BJ (cell line): Measurements from ENCODE around the gene TUBB4A. TPM values are rescaled to one million over a fixed set of nuclear protein-coding genes. Genes with fewer than 3 reads are reported as not detected.
"Not testable (repeated sequence)": the region's sequence is repeated elsewhere in the genome, so short reads cannot be mapped to it uniquely, and the experiment has no call there.

Experiments used
- CTCF ChIA-PET: fragments of 350-600 bp; formaldehyde crosslinking; extraction: SDS; loops from one replicate; lab custom pipeline; 2021; ENCODE audit warnings: antibody characterized with exemption, inconsistent platforms; lab: Yijun Ruan, JAX
- POLR2A ChIA-PET: fragments of 300-600 bp; sonication (Branson Sonifier 250); formaldehyde crosslinking; extraction: SDS; loops from one replicate; lab custom pipeline; 2021; ENCODE audit warnings: antibody characterized with exemption; lab: Charles Lee
- DNase-seq: peaks from one replicate; pipeline ENCODE4 v3.0.0-alpha.2; 2011; ENCODE audit warnings: low read depth
- H3K27me3 ChIP-seq: 2 replicates; pipeline ENCODE4 v1.6.0; 2011; ENCODE audit warnings: low read length; ENCODE audit not compliant: control insufficient read depth, insufficient read depth
- H3K36me3 ChIP-seq: 2 replicates; pipeline ENCODE4 v1.5.1; 2011; ENCODE audit warnings: low read length; ENCODE audit not compliant: control insufficient read depth, insufficient read depth
- H3K4me3 ChIP-seq: 2 replicates; pipeline ENCODE4 v1.5.1; 2011; ENCODE audit warnings: low read depth, mild to moderate bottlenecking, control low read depth, low read length
- CTCF ChIP-seq: IDR thresholded peaks from 2 replicates; pipeline ENCODE4 v1.5.1; 2011; ENCODE audit warnings: low read depth, mild to moderate bottlenecking, control low read depth, inconsistent platforms, low read length, moderate library complexity; ENCODE audit not compliant: insufficient read depth
- polyA plus RNA-seq: library from polyadenylated mRNA; depleted of rRNA; stranded (reverse); fragments of >200 nt; gene quantifications from 2 replicates; pipeline ENCODE4 v1.2.3, GENCODE V29; 2011

The TUBB4A gene
- polyA plus RNA-seq, 1 experiment, result not detected

DNA sequence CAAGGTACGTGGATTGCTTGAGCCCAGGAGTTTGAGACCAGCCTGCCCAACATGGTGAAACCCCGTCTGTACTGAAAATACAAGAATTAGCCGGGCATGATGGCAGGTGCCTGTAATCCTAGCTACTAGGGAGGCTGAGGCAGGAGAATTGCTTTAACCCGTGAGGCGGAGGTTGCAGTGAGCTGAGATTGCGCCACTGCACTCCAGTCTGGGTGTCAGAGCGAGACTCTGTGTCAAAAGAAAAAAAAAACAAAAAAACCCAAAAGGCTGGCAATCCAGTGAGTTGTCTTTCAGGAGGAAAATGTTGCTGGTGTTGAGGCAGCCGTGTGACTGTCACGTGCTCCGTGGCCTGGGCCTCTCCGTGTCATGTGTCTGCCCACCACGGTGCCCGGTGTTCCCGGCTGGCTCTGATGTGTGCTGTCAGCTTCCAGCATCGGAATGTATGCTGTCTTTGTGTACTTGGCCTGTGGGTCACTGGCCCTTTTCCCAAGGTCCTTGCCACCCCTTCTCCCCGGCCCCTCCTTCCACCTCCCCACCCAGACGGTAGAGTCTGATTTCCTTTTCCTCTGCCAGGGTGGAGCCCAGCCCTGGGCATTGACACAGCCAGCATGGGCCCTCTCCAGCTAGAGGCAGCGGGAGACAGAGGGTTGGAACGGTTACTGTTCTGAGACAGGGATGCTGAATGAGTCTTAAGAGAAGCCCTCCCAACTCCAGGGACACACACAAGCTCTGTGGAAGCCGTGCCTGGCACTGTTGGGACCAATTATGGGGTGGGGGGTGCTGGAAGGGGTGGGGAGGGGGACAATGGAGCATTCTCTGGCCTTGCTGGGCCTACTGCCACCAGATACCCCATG lies 7.2 kb upstream of the TUBB4A start:
- POLR2A ChIA-PET, result no interaction called here
- no peak for DNase-seq
- Histone ChIP-seq H3K36me3 (no peaks in the 10 kb centered on the region), H3K27me3 (no peaks in the 10 kb centered on the region), H3K4me3 (no peak overlapping the region)
- CTCF ChIA-PET, result no interaction called here
- no peak for TF ChIP-seq CTCF

- POLR2A ChIA-PET, DNase-seq, H3K4me3 ChIP-seq, H3K36me3 ChIP-seq, H3K27me3 ChIP-seq: not testable (repeated sequence)
- CTCF ChIA-PET, result interaction anchor here (1.9 kb wide), 1 partner anchor 9 kb away, joined by 7 read pairs; no protein-coding TSS in a partner anchor
These were observed 6.1 kb upstream of the TUBB4A start for GRCh38 chr19:6508028-6508771.

GRCh38 chr19:6503407-6504201 lies 1.5 kb upstream of the TUBB4A start:
- ChIA-PET POLR2A (no interaction called here), CTCF (interaction anchor here (0.6 to 0.9 kb wide), 2 partner anchors 18 to 782 kb away, joined by 3 read pairs; no protein-coding TSS in a partner anchor)
- no peaks in the 10 kb centered on the region for H3K36me3 ChIP-seq
- H3K27me3 ChIP-seq, result peaks cover 6% of the 10 kb centered on the region
- DNase-seq, result no peak
- TF ChIP-seq CTCF, result no peak
- no peak overlapping the region for H3K4me3 ChIP-seq

DNA sequence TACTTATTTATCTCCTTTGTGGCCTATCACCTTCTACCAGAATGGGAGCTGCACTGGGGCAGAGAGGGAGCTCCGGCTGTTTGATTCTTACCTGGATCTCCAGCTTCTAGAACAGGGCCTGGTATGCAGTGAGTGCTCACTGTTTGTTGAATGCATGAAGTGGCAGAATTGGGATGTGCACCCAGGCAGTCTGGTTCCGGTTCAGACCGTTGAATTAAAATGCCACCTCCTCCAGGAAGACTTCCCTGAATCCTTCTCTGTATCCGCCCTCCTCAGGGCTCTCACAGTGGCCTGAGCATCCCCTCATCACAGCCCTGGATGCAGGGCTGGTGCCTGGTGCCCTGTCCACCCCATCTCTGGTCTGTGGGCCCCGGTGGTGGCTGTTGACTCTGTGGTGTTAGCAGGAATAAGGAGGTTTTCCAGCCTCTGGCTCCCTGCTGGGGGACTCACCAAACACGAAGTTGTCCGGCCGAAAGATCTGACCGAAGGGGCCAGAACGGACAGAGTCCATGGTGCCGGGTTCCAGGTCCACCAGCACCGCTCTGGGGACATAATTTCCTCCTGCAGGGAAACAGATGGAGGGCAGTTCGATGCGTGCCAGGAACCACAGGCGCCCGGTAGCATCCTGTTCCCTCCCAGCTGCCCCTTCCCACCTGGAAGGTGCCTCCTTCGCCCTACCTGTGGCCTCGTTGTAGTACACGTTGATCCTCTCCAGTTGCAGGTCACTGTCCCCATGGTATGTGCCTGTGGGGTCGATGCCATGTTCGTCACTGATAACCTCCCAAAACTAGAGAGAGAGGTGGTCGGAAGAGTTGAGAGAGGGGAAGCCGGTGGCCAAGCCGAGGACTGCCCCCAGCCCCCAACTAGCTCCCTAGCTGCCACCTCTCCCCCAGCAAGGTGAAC lies 1.0 kb downstream of the TUBB4A start:
- DNase-seq, result no peak
- peaks cover 6% of the 10 kb centered on the region for H3K27me3 ChIP-seq
- CTCF ChIA-PET, result no interaction called here
- no peak for TF ChIP-seq CTCF
- H3K36me3 ChIP-seq, result no peaks in the 10 kb centered on the region
- POLR2A ChIA-PET, result no interaction called here
- H3K4me3 ChIP-seq, result no peak overlapping the region
